OCI-LY7 (cell line): ENCODE measurements around the gene FKBP9. TPM values are rescaled to one million over a fixed set of nuclear protein-coding genes. Genes with fewer than 3 reads are reported as not detected.
"Not testable (repeated sequence)": the region's sequence is repeated elsewhere in the genome, so short reads cannot be mapped to it uniquely, and the experiment has no call there.

Experiments used
- BruUV-seq: library from RNA; stranded (reverse); fragments of 400-500 nt; replicated peaks from 2 replicates; lab custom pipeline; 2021; lab: Mats Ljungman, UMichigan
- CTCF ChIA-PET: fragments of 300-600 bp; sonication (Branson Sonifier 250); formaldehyde crosslinking; loops from one replicate; lab custom pipeline; 2022; ENCODE audit warnings: antibody characterized with exemption; ENCODE audit not compliant: unreplicated experiment; lab: Charles Lee
- POLR2A ChIA-PET: fragments of 300-600 bp; sonication (Branson Sonifier 250); formaldehyde crosslinking; loops from one replicate; lab custom pipeline; 2022; ENCODE audit warnings: antibody characterized with exemption; lab: Charles Lee
- DNase-seq: peaks from one replicate; pipeline ENCODE4 v3.0.0-alpha.2; 2015; ENCODE audit warnings: low spot score
- H2AFZ ChIP-seq: fragments of 200-600 bp; sonication (generic), shearing (Covaris generic); 2 replicates; pipeline ENCODE4 v1.6.1; 2014; ENCODE audit warnings: mild to moderate bottlenecking, antibody characterized with exemption, low read length, moderate library complexity
- H3K27ac ChIP-seq: fragments of 200-600 bp; sonication (generic); 2 replicates; pipeline ENCODE4 v1.5.1; 2014; ENCODE audit warnings: mixed run types, low read depth, mild to moderate bottlenecking, moderate library complexity, low read length, inconsistent platforms; ENCODE audit not compliant: poor library complexity, severe bottlenecking
- H3K36me3 ChIP-seq: fragments of 200-600 bp; sonication (generic); 2 replicates; pipeline ENCODE4 v1.6.1; 2014; ENCODE audit warnings: mild to moderate bottlenecking, antibody characterized with exemption, low read length, moderate library complexity, mixed read lengths; ENCODE audit not compliant: insufficient read depth
- H3K4me1 ChIP-seq: fragments of 200-600 bp; sonication (generic); 2 replicates; pipeline ENCODE4 v1.5.1; 2014; ENCODE audit warnings: mild to moderate bottlenecking, low read length; ENCODE audit not compliant: insufficient read depth, poor library complexity, severe bottlenecking
- H3K4me2 ChIP-seq: fragments of 200-600 bp; sonication (generic); 2 replicates; pipeline ENCODE4 v1.6.1; 2014; ENCODE audit warnings: mild to moderate bottlenecking, low read length
- H3K4me3 ChIP-seq: fragments of 200-600 bp; sonication (generic); 2 replicates; pipeline ENCODE4 v1.5.1; 2014; ENCODE audit warnings: mild to moderate bottlenecking, low read depth, low read length; ENCODE audit not compliant: poor library complexity, severe bottlenecking
- H3K79me2 ChIP-seq: fragments of 200-600 bp; sonication (generic); 2 replicates; pipeline ENCODE4 v1.6.1; 2016; ENCODE audit warnings: low read depth, mild to moderate bottlenecking, low read length, moderate library complexity, mixed read lengths; ENCODE audit not compliant: insufficient read depth
- H3K9me2 ChIP-seq: fragments of 200-600 bp; sonication (generic); 2 replicates; pipeline ENCODE4 v1.6.1; 2016; ENCODE audit warnings: mild to moderate bottlenecking, low read length, mixed read lengths; ENCODE audit not compliant: insufficient read depth
- H3K9me3 ChIP-seq: fragments of 200-600 bp; sonication (generic); 2 replicates; pipeline ENCODE4 v1.6.1; 2014; ENCODE audit warnings: mild to moderate bottlenecking, mixed run types, low read length, mixed read lengths
- H4K20me1 ChIP-seq: fragments of 200-600 bp; sonication (generic); 2 replicates; pipeline ENCODE4 v1.6.1; 2014; ENCODE audit warnings: mild to moderate bottlenecking, antibody characterized with exemption, low read length, moderate library complexity, mixed read lengths; ENCODE audit not compliant: insufficient read depth
- CTCF ChIP-seq: fragments of 200-600 bp; sonication (generic); conservative IDR thresholded peaks from 2 replicates; pipeline ENCODE4 v1.5.1; 2014; ENCODE audit warnings: mild to moderate bottlenecking, antibody characterized with exemption, low read length, moderate library complexity, mixed read lengths
- EZH2phosphoT487 ChIP-seq: fragments of 200-600 bp; sonication (generic); IDR thresholded peaks from 2 replicates; pipeline ENCODE4 v1.6.1; 2018; ENCODE audit warnings: low read depth, borderline replicate concordance, mild to moderate bottlenecking, mixed run types, antibody characterized with exemption, low read length, moderate library complexity, mixed read lengths
- intact Hi-C: fragments of 100-400 bp; cut with micrococcal nuclease; formaldehyde crosslinking; loops from one replicate; pipeline ENCODE4 v1.10.0; 2022; ENCODE audit not compliant: unreplicated experiment
- total RNA-seq, 2 experiments: library from RNA; depleted of rRNA in 1 of 2; stranded (reverse); fragments of >200 nt in 1 of 2; shearing (Covaris generic) in 1 of 2; gene quantifications; 2 replicates each; pipeline ENCODE4 v1.2.3, GENCODE V29; 2014 to 2022

The FKBP9 gene
- total RNA-seq, 2 experiments from 2014 or later, result 0.73 TPM; not detected in 1

- CTCF ChIA-PET, result no interaction called here
- no peak overlapping the region for H2AFZ ChIP-seq
- H3K4me1 ChIP-seq, result no peaks in the 10 kb centered on the region
- no peak overlapping the region for H3K4me2 ChIP-seq
- POLR2A ChIA-PET, result no interaction called here
- no peak overlapping the region for H3K27ac ChIP-seq
- TF ChIP-seq EZH2phosphoT487, result no peak
- no peak for TF ChIP-seq CTCF
- no peaks in the 10 kb centered on the region for H3K9me3 ChIP-seq
- no TSS peak for BruUV-seq
- H3K9me2 ChIP-seq, result no peaks in the 10 kb centered on the region
- no peak for DNase-seq
- H4K20me1 ChIP-seq, result no peaks in the 10 kb centered on the region
- H3K36me3 ChIP-seq, result no peaks in the 10 kb centered on the region
- intact Hi-C loops, result no loop called here
- no peaks in the 10 kb centered on the region for H3K79me2 ChIP-seq
- H3K4me3 ChIP-seq, result no peak overlapping the region
These were observed 42.2 kb upstream of the FKBP9 start for GRCh38 chr7:32915041-32915536.

GRCh38 chr7:32916006-32916405 is 41.2 kb upstream of the FKBP9 start:
- POLR2A ChIA-PET, result no interaction called here
- TF ChIP-seq EZH2phosphoT487 (no peak), CTCF (no peak)
- Histone ChIP-seq H3K9me2 (no peaks in the 10 kb centered on the region), H4K20me1 (no peaks in the 10 kb centered on the region), H3K4me1 (no peaks in the 10 kb centered on the region), H2AFZ (no peak overlapping the region), H3K79me2 (no peaks in the 10 kb centered on the region), H3K4me3 (no peak overlapping the region), H3K36me3 (no peaks in the 10 kb centered on the region), H3K27ac (no peak overlapping the region), H3K4me2 (no peak overlapping the region), H3K9me3 (no peaks in the 10 kb centered on the region)
- intact Hi-C loops, result no loop called here
- BruUV-seq, result no TSS peak
- CTCF ChIA-PET, result no interaction called here
- DNase-seq, result no peak

- H3K9me2 ChIP-seq, H2AFZ ChIP-seq, H3K79me2 ChIP-seq, DNase-seq, H3K9me3 ChIP-seq, intact Hi-C loops, BruUV-seq, POLR2A ChIA-PET, H3K36me3 ChIP-seq, H3K4me3 ChIP-seq, H4K20me1 ChIP-seq, H3K4me2 ChIP-seq, CTCF ChIA-PET, H3K4me1 ChIP-seq, H3K27ac ChIP-seq: not testable (repeated sequence)
These were observed 40.2 kb upstream of the FKBP9 start for GRCh38 chr7:32916994-32917393.
